Right atrium auricular region (tissue), 2 donors: ENCODE measurements around the gene TMEM39B. TPM values are rescaled to one million over a fixed set of nuclear protein-coding genes. Genes with fewer than 3 reads are reported as not detected.
"Not testable (repeated sequence)": the region's sequence is repeated elsewhere in the genome, so short reads cannot be mapped to it uniquely, and the experiment has no call there.

Experiments
- DNase-seq: peaks from one replicate; pipeline ENCODE4 v3.0.0-alpha.2; 2019; ENCODE audit warnings: low spot score
- H3K27ac ChIP-seq, 2 donors: fragments of 200-600 bp; sonication (generic); 1 replicate in 1 of 2; 2 replicates in 1 of 2; pipeline ENCODE4 v1.5.1; 2016 to 2019
- H3K27me3 ChIP-seq, 2 donors: fragments of 200-600 bp; sonication (generic); one replicate each; pipeline versions ENCODE4 v1.5.1 to v1.6.0; 2017 to 2019
- H3K36me3 ChIP-seq: fragments of 200-600 bp; sonication (generic); one replicate; pipeline ENCODE4 v1.5.1; 2016
- H3K4me1 ChIP-seq, 2 donors: fragments of 200-600 bp; sonication (generic); one replicate each; pipeline versions ENCODE4 v1.5.1 to v1.6.0; 2017 to 2019
- H3K4me3 ChIP-seq, 2 donors: fragments of 200-600 bp; sonication (generic); 1 replicate in 1 of 2; 2 replicates in 1 of 2; pipeline ENCODE4 v1.5.1; 2017 to 2019; ENCODE audit warnings: mild to moderate bottlenecking in 1 of 2, moderate library complexity in 1 of 2
- H3K9me3 ChIP-seq, 2 donors: fragments of 200-600 bp; sonication (generic); one replicate each; pipeline ENCODE4 v1.5.1; 2019
- CTCF ChIP-seq, 2 donors: fragments of 200-600 bp; sonication (generic); IDR thresholded peaks; one replicate each; pipeline ENCODE4 v1.5.1; 2019; ENCODE audit warnings: antibody characterized with exemption in 2 of 2
- total RNA-seq, 2 donors: library from RNA; depleted of rRNA; stranded (reverse); fragments of >200 nt; gene quantifications; one replicate each; pipeline ENCODE4 v1.1.0, GENCODE V29; 2016

TMEM39B gene
- total RNA-seq, 2 donors from 2014 or later, result 3.2 to 5.0 TPM

- Histone ChIP-seq H3K9me3 (no peaks in the 10 kb centered on the region), H3K27me3 (no peaks in the 10 kb centered on the region), H3K4me1 (peaks cover 0 to 38% of the 10 kb centered on the region in 2 donors), H3K4me3 (no peak overlapping the region), H3K36me3 (no peaks in the 10 kb centered on the region), H3K27ac (no peak overlapping the region)
- TF ChIP-seq CTCF (IDR thresholded peaks at IDR 0.05), result no peak
- DNase-seq, result no peak
Measured at GRCh38 chr1:32116531-32116930, 43.8 kb downstream of the TMEM39B start.

GRCh38 chr1:32122151-32122550 is 49.4 kb downstream of the TMEM39B start:
- no peak for TF ChIP-seq CTCF (IDR thresholded peaks at IDR 0.05)
- DNase-seq, result no peak
- Histone ChIP-seq H3K36me3 (no peaks in the 10 kb centered on the region), H3K4me3 (no peak overlapping the region), H3K4me1 (peaks cover 0 to 25% of the 10 kb centered on the region in 2 donors), H3K27me3 (no peaks in the 10 kb centered on the region), H3K9me3 (no peaks in the 10 kb centered on the region), H3K27ac (no peak overlapping the region)

- not testable (repeated sequence) for H3K36me3 ChIP-seq, H3K27ac ChIP-seq, H3K4me3 ChIP-seq, H3K9me3 ChIP-seq, H3K27me3 ChIP-seq
- H3K4me1 ChIP-seq, result peaks cover 0 to 34% of the 10 kb centered on the region in 2 donors
- peak; percentile 47 for DNase-seq
Measured at GRCh38 chr1:32123361-32123760, 50.6 kb downstream of the TMEM39B start.

GRCh38 chr1:32125313-32125712 is 52.6 kb downstream of the TMEM39B start:
- no peaks in the 10 kb centered on the region for H3K9me3 ChIP-seq
- no peak overlapping the region for H3K4me3 ChIP-seq
- no peaks in the 10 kb centered on the region for H3K36me3 ChIP-seq
- H3K27me3 ChIP-seq, result no peaks in the 10 kb centered on the region
- no peak overlapping the region for H3K27ac ChIP-seq
- TF ChIP-seq CTCF (IDR thresholded peaks at IDR 0.05), result no peak
- H3K4me1 ChIP-seq, result peaks cover 0 to 47% of the 10 kb centered on the region in 2 donors
- peak; percentile 34 for DNase-seq

GRCh38 chr1:32126770-32127169 is 54.0 kb downstream of the TMEM39B start:
- Histone ChIP-seq H3K9me3 (no peaks in the 10 kb centered on the region), H3K4me3 (no peak overlapping the region), H3K4me1 (peaks cover 0 to 32% of the 10 kb centered on the region in 2 donors), H3K27ac (no peak overlapping the region), H3K27me3 (no peaks in the 10 kb centered on the region), H3K36me3 (no peaks in the 10 kb centered on the region)
- DNase-seq, result no peak
- no peak for TF ChIP-seq CTCF (IDR thresholded peaks at IDR 0.05)

- Histone ChIP-seq H3K4me3 (no peak overlapping the region), H3K4me1 (peaks cover 0 to 25% of the 10 kb centered on the region in 2 donors), H3K27ac (no peak overlapping the region), H3K27me3 (no peaks in the 10 kb centered on the region), H3K9me3 (no peaks in the 10 kb centered on the region), H3K36me3 (no peaks in the 10 kb centered on the region)
- no peak for DNase-seq
- TF ChIP-seq CTCF (IDR thresholded peaks at IDR 0.05), result no peak
Measured at GRCh38 chr1:32127409-32128198, 54.9 kb downstream of the TMEM39B start.
